ENCODE data around the gene RAB3C.

DNA sequence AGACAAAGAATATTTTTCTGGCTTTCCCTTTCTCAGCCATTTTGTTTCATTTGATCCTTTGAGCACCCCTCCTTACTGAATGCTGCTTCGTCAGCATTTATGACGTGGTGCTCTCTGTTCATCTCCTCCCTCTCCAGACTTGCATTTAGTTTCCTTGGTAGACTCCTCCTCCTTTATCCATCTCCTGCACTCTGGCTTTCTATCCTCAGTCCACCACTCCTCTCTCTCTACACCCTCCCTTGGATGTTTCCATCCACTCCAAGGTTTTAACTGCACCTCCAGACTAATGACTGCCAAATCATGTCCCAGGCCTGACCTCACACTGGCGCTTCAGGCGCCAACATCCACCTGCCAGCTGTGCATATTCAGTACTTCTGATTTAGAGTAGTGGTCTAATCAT, 245.4 kb downstream of the RAB3C start:
- TF ChIP-seq, protein P1, sequence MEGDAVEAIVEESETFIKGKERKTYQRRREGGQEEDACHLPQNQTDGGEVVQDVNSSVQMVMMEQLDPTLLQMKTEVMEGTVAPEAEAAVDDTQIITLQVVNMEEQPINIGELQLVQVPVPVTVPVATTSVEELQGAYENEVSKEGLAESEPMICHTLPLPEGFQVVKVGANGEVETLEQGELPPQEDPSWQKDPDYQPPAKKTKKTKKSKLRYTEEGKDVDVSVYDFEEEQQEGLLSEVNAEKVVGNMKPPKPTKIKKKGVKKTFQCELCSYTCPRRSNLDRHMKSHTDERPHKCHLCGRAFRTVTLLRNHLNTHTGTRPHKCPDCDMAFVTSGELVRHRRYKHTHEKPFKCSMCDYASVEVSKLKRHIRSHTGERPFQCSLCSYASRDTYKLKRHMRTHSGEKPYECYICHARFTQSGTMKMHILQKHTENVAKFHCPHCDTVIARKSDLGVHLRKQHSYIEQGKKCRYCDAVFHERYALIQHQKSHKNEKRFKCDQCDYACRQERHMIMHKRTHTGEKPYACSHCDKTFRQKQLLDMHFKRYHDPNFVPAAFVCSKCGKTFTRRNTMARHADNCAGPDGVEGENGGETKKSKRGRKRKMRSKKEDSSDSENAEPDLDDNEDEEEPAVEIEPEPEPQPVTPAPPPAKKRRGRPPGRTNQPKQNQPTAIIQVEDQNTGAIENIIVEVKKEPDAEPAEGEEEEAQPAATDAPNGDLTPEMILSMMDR (IDR thresholded peaks at IDR 0.05), result no peak
- TF ChIP-seq EZH2phosphoT487 (IDR thresholded peaks at IDR 0.05) (no peak), EZH2 (IDR thresholded peaks at IDR 0.05) (no peak)

All from neural progenitor cell (in vitro differentiated cells).